HCT116 (cell line): ENCODE measurements around the gene ACKR4. TPM values are rescaled to one million over a fixed set of nuclear protein-coding genes. Genes with fewer than 3 reads are reported as not detected.

Source experiments
- ATAC-seq: fragments of 200-7000 bp; cut with Tn5 transposase; 2 replicates; pipeline ENCODE4 v1.9.1; 2020; ENCODE audit warnings: mild to moderate bottlenecking, moderate library complexity
- BruUV-seq: library from RNA; stranded (reverse); fragments of 400-500 nt; replicated peaks from 2 replicates; lab custom pipeline; 2021; lab: Mats Ljungman, UMichigan
- CTCF ChIA-PET: fragments of 300-600 bp; sonication (Branson Sonifier 250); formaldehyde crosslinking; loops from one replicate; lab custom pipeline; 2021; ENCODE audit warnings: antibody characterized with exemption; lab: Charles Lee
- POLR2A ChIA-PET: fragments of 300-600, 350-600 bp; sonication (Branson Sonifier 250); formaldehyde crosslinking; loops from one replicate; lab custom pipeline; 2021; ENCODE audit warnings: antibody characterized with exemption; lab: Charles Lee
- RAD21 ChIA-PET, 2 experiments: fragments of 300-600 bp; sonication (Branson Sonifier 250); formaldehyde crosslinking; loops; one replicate each; lab custom pipeline; 2023; ENCODE audit warnings: low total read pairs in 2 of 2; ENCODE audit not compliant: uncharacterized antibody in 2 of 2, unreplicated experiment in 2 of 2, low non-redundant PET in 1 of 2; lab: Charles Lee
- DNase-seq: peaks from one replicate; pipeline ENCODE4 v3.0.0-alpha.2; 2010; ENCODE audit warnings: low read depth, low spot score
- H2AFZ ChIP-seq: fragments of 200-600 bp; shearing (Covaris generic), sonication (generic); 2 replicates; pipeline ENCODE4 v1.6.1; 2017; ENCODE audit warnings: low read depth, mixed run types, mixed read lengths, antibody characterized with exemption, low read length; ENCODE audit not compliant: poor library complexity, severe bottlenecking
- H3K27ac ChIP-seq: 2 replicates; pipeline ENCODE4 v1.5.1; 2012; ENCODE audit warnings: low read depth, low read length
- H3K27me3 ChIP-seq: fragments of 200-600 bp; sonication (generic); 2 replicates; pipeline ENCODE4 v1.6.1; 2016; ENCODE audit warnings: mixed run types, low read length, mixed read lengths; ENCODE audit not compliant: insufficient read depth
- H3K36me3 ChIP-seq, 2 experiments: fragments of 200-500 bp in 1 of 2; fragments of 200-600 bp in 1 of 2; sonication (Bioruptor generic) in 1 of 2; sonication (generic) in 1 of 2; 2 replicates each; pipeline versions ENCODE4 v1.5.1 to v1.6.1; 2014 to 2016; ENCODE audit warnings: low read length in 2 of 2, inconsistent platforms in 1 of 2, mixed read lengths in 1 of 2, mixed run types in 1 of 2; ENCODE audit not compliant: insufficient read depth in 2 of 2, control insufficient read depth in 1 of 2
- H3K4me1 ChIP-seq, 2 experiments: fragments of 200-600 bp in 1 of 2; sonication (generic) in 1 of 2; 2 replicates each; pipeline versions ENCODE4 v1.5.1 to v1.6.1; 2012 to 2017; ENCODE audit warnings: low read length in 2 of 2, inconsistent platforms in 1 of 2, mild to moderate bottlenecking in 1 of 2, mixed read lengths in 1 of 2, mixed run types in 1 of 2, moderate library complexity in 1 of 2; ENCODE audit not compliant: insufficient read depth in 2 of 2, control insufficient read depth in 1 of 2
- H3K4me2 ChIP-seq: fragments of 200-600 bp; sonication (generic); 2 replicates; pipeline ENCODE4 v1.6.1; 2017; ENCODE audit warnings: mixed run types, low read length, mixed read lengths
- H3K4me3 ChIP-seq, 2 experiments: fragments of 200-600 bp in 1 of 2; sonication (generic) in 1 of 2; replicated peaks in 1 of 2; 2 replicates each; pipeline ENCODE4 v1.5.1; 2011 to 2016; ENCODE audit warnings: low read length in 2 of 2, control low read depth in 1 of 2, low read depth in 1 of 2, mild to moderate bottlenecking in 1 of 2, mixed read lengths in 1 of 2, mixed run types in 1 of 2
- H3K79me2 ChIP-seq: fragments of 200-600 bp; sonication (generic); 2 replicates; pipeline ENCODE4 v1.6.1; 2017; ENCODE audit warnings: mild to moderate bottlenecking, mixed run types, low read length, moderate library complexity, mixed read lengths; ENCODE audit not compliant: insufficient read depth
- H3K9ac ChIP-seq: fragments of 200-600 bp; sonication (generic); 2 replicates; pipeline ENCODE4 v1.6.1; 2016; ENCODE audit warnings: low read length, mixed read lengths
- H3K9me2 ChIP-seq: fragments of 200-600 bp; sonication (generic), shearing (Covaris generic); 2 replicates; pipeline ENCODE4 v1.6.1; 2017; ENCODE audit warnings: mixed run types, mild to moderate bottlenecking, moderate library complexity; ENCODE audit not compliant: insufficient read depth
- H3K9me3 ChIP-seq, 2 experiments: fragments of 200-500 bp in 1 of 2; fragments of 200-600 bp in 1 of 2; sonication (Bioruptor generic) in 1 of 2; sonication (generic) in 1 of 2; 2 replicates each; pipeline ENCODE4 v1.6.1; 2014 to 2017; ENCODE audit warnings: low read length in 2 of 2, mixed read lengths in 2 of 2, inconsistent platforms in 1 of 2, low read depth in 1 of 2, mild to moderate bottlenecking in 1 of 2, mixed run types in 1 of 2, moderate library complexity in 1 of 2; ENCODE audit not compliant: control insufficient read depth in 1 of 2, insufficient read depth in 1 of 2
- H4K20me1 ChIP-seq: fragments of 200-600 bp; sonication (generic), shearing (Covaris generic); 2 replicates; pipeline ENCODE4 v1.6.1; 2017; ENCODE audit warnings: mixed run types, mild to moderate bottlenecking, moderate library complexity; ENCODE audit not compliant: insufficient read depth
- ATF3 ChIP-seq: IDR thresholded peaks from 2 replicates; pipeline ENCODE4 v1.6.1; 2012
- CBX3 ChIP-seq: IDR thresholded peaks from 2 replicates; pipeline ENCODE4 v1.6.1; 2012; ENCODE audit warnings: low read depth
- CEBPB ChIP-seq: IDR thresholded peaks from 2 replicates; pipeline ENCODE4 v1.6.1; 2012; ENCODE audit warnings: low read depth
- EGR1 ChIP-seq: IDR thresholded peaks from 2 replicates; pipeline ENCODE4 v1.6.1; 2012; ENCODE audit warnings: low read depth
- POLR2AphosphoS5 ChIP-seq: IDR thresholded peaks from 2 replicates; pipeline ENCODE4 v1.6.1; 2011; ENCODE audit warnings: mild to moderate bottlenecking, low read depth, low read length, moderate library complexity
- RAD21 ChIP-seq: IDR thresholded peaks from 2 replicates; pipeline ENCODE4 v1.6.1; 2012; ENCODE audit warnings: low read depth, mild to moderate bottlenecking
- REST ChIP-seq: IDR thresholded peaks from 2 replicates; pipeline ENCODE4 v1.6.1; 2012; ENCODE audit warnings: low read depth
- SP1 ChIP-seq: IDR thresholded peaks from 2 replicates; pipeline ENCODE4 v1.6.1; 2012; ENCODE audit warnings: low read depth
- SRF ChIP-seq: IDR thresholded peaks from 2 replicates; pipeline ENCODE4 v1.6.1; 2012; ENCODE audit warnings: low read depth
- TCF7L2 ChIP-seq: IDR thresholded peaks from 2 replicates; pipeline ENCODE4 v1.7.0; 2011; ENCODE audit warnings: borderline replicate concordance, inconsistent platforms; ENCODE audit not compliant: insufficient read depth, insufficient read length; ENCODE audit errors: extremely low read depth
- intact Hi-C: fragments of 100-400 bp; cut with micrococcal nuclease; formaldehyde crosslinking; loops from 2 replicates; pipeline ENCODE4 v1.10.0; 2022
- total RNA-seq: library from RNA; stranded (reverse); gene quantifications from one replicate; pipeline ENCODE4 v1.2.1, GENCODE V29; 2021; ENCODE audit not compliant: unreplicated experiment

ACKR4 gene
- total RNA-seq, 1 experiment from 2014 or later = 0.12 TPM

DNA sequence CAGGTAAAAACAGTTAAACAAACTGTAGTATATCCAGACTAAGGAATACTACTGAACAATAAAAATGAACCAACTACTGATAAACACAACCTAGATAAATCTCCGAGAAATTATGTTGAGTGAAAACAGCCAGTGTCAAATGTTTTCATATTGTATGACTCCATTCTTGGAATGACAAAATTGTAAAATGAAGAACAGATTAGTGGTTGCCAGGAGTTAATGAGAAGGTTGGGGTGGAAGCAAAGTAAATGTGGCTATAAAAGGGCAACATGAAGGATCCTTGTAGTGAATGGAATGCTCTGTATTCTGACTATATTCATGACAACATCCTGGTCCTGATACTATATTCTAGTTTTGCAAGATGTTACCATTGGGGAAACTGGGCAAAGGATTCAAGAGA lies 27.5 kb upstream of the ACKR4 start:
- H3K9me3 ChIP-seq = no peaks in the 10 kb centered on the region
- no peak for ATAC-seq
- intact Hi-C loops = no loop called here
- H4K20me1 ChIP-seq = no peaks in the 10 kb centered on the region
- H3K27ac ChIP-seq = no peak overlapping the region
- H2AFZ ChIP-seq = no peak overlapping the region
- no peak overlapping the region for H3K4me2 ChIP-seq
- no peaks in the 10 kb centered on the region for H3K4me1 ChIP-seq
- H3K9ac ChIP-seq = no peak overlapping the region
- CTCF ChIA-PET = no interaction called here
- DNase-seq = no peak
- no peak overlapping the region for H3K4me3 ChIP-seq
- TF ChIP-seq TCF7L2 (no peak), CEBPB (no peak), EGR1 (no peak), CBX3 (no peak), ATF3 (no peak)
- TF ChIP-seq, all 23 proteins: peak for 0
- POLR2A ChIA-PET = no interaction called here
- no peaks in the 10 kb centered on the region for H3K27me3 ChIP-seq
- H3K36me3 ChIP-seq = no peaks in the 10 kb centered on the region
- no peaks in the 10 kb centered on the region for H3K9me2 ChIP-seq
- no TSS peak for BruUV-seq
- RAD21 ChIA-PET = no interaction called here
- no peaks in the 10 kb centered on the region for H3K79me2 ChIP-seq

DNA sequence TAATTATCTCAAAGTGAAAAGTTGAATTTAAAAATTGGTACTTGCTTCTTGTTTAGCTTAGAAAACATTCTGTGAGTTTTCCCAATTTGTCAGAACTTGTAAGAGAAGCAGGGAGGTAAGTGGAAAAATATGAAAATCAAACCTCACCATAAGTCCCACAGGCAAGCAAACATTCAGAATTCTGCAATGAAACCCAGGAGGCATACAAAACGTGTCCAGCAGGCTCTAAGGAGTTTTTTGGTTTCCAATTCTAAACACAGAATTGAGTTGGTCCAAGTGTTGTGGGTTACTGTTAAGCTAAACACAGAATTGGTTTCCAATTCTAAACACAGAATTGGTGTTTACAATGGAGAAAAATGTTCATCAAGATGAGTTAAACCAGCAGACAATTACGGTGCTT lies 27.1 kb upstream of the ACKR4 start:
- intact Hi-C loops = no loop called here
- no peak overlapping the region for H3K4me2 ChIP-seq
- RAD21 ChIA-PET = no interaction called here

More for the DNA sequence above, 27.1 kb upstream of the ACKR4 start:
- H3K36me3 ChIP-seq = no peaks in the 10 kb centered on the region
- no peak overlapping the region for H3K27ac ChIP-seq
- DNase-seq = no peak
- H2AFZ ChIP-seq = no peak overlapping the region
- H3K9ac ChIP-seq = no peak overlapping the region
- H3K9me2 ChIP-seq = no peaks in the 10 kb centered on the region
- H3K4me1 ChIP-seq = no peaks in the 10 kb centered on the region
- TF ChIP-seq SP1 (no peak), SRF (no peak), POLR2AphosphoS5 (no peak), RAD21 (no peak), REST (no peak)
- no TSS peak for BruUV-seq
- H3K4me3 ChIP-seq = no peak overlapping the region
- H3K79me2 ChIP-seq = no peaks in the 10 kb centered on the region
- no peaks in the 10 kb centered on the region for H4K20me1 ChIP-seq
- no peak for ATAC-seq
- H3K27me3 ChIP-seq = no peaks in the 10 kb centered on the region
- POLR2A ChIA-PET = no interaction called here
- CTCF ChIA-PET = no interaction called here
- H3K9me3 ChIP-seq = no peaks in the 10 kb centered on the region
